Measurements from ENCODE around the gene SYNDIG1. TPM values are rescaled to one million over a fixed set of nuclear protein-coding genes. Genes with fewer than 3 reads are reported as not detected.

SYNDIG1 gene
- total RNA-seq, 2 donors from 2014 or later: 0.73 to 4.5 TPM

- no peaks in the 10 kb centered on the region for H3K4me1 ChIP-seq (replicated peaks)
- WGBS: 94% methylated on average over 6 of the region's 6 CpGs
- DNase-seq (ENCODE audit: low spot score): no peak
- no peaks in the 10 kb centered on the region for H3K36me3 ChIP-seq
- H3K27ac ChIP-seq: no peak overlapping the region
- no peak for TF ChIP-seq POLR2A (IDR thresholded peaks at IDR 0.05)
- TF ChIP-seq POLR2AphosphoS5 (IDR thresholded peaks at IDR 0.05): no peak
- TF ChIP-seq CTCF (IDR thresholded peaks at IDR 0.05): no peak
- no peaks in the 10 kb centered on the region for H3K9me3 ChIP-seq
- H3K4me3 ChIP-seq: no peak overlapping the region
- intact Hi-C loops (cut with DNase I): no loop called here
- H3K27me3 ChIP-seq (replicated peaks; ENCODE audit: insufficient read depth): no peaks in the 10 kb centered on the region
These were observed 118.7 kb downstream of the SYNDIG1 start for GRCh38 chr20:24588047-24588635.

- Histone ChIP-seq H3K4me3 (no peak overlapping the region), H3K9me3 (no peaks in the 10 kb centered on the region), H3K27ac (no peak overlapping the region), H3K27me3 (replicated peaks; ENCODE audit: insufficient read depth) (no peaks in the 10 kb centered on the region), H3K36me3 (no peaks in the 10 kb centered on the region), H3K4me1 (replicated peaks) (no peaks in the 10 kb centered on the region)
- WGBS: 89% methylated on average over 4 of the region's 4 CpGs
- intact Hi-C loops (cut with DNase I): no loop called here
- no peak for TF ChIP-seq CTCF (IDR thresholded peaks at IDR 0.05)
- no peak for TF ChIP-seq POLR2AphosphoS5 (IDR thresholded peaks at IDR 0.05)
- no peak for TF ChIP-seq POLR2A (IDR thresholded peaks at IDR 0.05)
- no peak for DNase-seq (ENCODE audit: low spot score)
These were observed 119.4 kb downstream of the SYNDIG1 start for GRCh38 chr20:24588725-24589340.

GRCh38 chr20:24589381-24589780 lies 120.0 kb downstream of the SYNDIG1 start:
- DNase-seq (ENCODE audit: low spot score): no peak
- intact Hi-C loops (cut with DNase I): no loop called here
- WGBS: 74% methylated on average over 4 of the region's 4 CpGs
- no peaks in the 10 kb centered on the region for H3K27me3 ChIP-seq (replicated peaks; ENCODE audit: insufficient read depth)
- no peak overlapping the region for H3K27ac ChIP-seq
- no peaks in the 10 kb centered on the region for H3K4me1 ChIP-seq (replicated peaks)
- H3K36me3 ChIP-seq: no peaks in the 10 kb centered on the region
- H3K4me3 ChIP-seq: no peak overlapping the region
- TF ChIP-seq POLR2AphosphoS5 (IDR thresholded peaks at IDR 0.05) (no peak), CTCF (IDR thresholded peaks at IDR 0.05) (no peak), POLR2A (IDR thresholded peaks at IDR 0.05) (no peak)
- H3K9me3 ChIP-seq: no peaks in the 10 kb centered on the region

- Histone ChIP-seq H3K9me3 (no peaks in the 10 kb centered on the region), H3K4me3 (no peak overlapping the region), H3K4me1 (replicated peaks) (no peaks in the 10 kb centered on the region), H3K36me3 (no peaks in the 10 kb centered on the region), H3K27me3 (replicated peaks; ENCODE audit: insufficient read depth) (no peaks in the 10 kb centered on the region), H3K27ac (no peak overlapping the region)
- intact Hi-C loops (cut with DNase I): no loop called here
- no peak for TF ChIP-seq POLR2A (IDR thresholded peaks at IDR 0.05)
- TF ChIP-seq CTCF (IDR thresholded peaks at IDR 0.05): no peak
- no peak for TF ChIP-seq POLR2AphosphoS5 (IDR thresholded peaks at IDR 0.05)
- no peak for DNase-seq (ENCODE audit: low spot score)
- WGBS: 81% methylated on average over 13 of the region's 13 CpGs
These were observed 120.4 kb downstream of the SYNDIG1 start for GRCh38 chr20:24589815-24590177.

All from prostate gland (tissue), 2 donors.